GM19035 (cell line): ENCODE data around the gene MCM9.

ENCODE experiments used
- ATAC-seq: cut with Tn5 transposase; IDR thresholded peaks from one replicate; pipeline ENCODE4 v1.9.1; 2021; ENCODE audit not compliant: unreplicated experiment

Gene MCM9

DNA sequence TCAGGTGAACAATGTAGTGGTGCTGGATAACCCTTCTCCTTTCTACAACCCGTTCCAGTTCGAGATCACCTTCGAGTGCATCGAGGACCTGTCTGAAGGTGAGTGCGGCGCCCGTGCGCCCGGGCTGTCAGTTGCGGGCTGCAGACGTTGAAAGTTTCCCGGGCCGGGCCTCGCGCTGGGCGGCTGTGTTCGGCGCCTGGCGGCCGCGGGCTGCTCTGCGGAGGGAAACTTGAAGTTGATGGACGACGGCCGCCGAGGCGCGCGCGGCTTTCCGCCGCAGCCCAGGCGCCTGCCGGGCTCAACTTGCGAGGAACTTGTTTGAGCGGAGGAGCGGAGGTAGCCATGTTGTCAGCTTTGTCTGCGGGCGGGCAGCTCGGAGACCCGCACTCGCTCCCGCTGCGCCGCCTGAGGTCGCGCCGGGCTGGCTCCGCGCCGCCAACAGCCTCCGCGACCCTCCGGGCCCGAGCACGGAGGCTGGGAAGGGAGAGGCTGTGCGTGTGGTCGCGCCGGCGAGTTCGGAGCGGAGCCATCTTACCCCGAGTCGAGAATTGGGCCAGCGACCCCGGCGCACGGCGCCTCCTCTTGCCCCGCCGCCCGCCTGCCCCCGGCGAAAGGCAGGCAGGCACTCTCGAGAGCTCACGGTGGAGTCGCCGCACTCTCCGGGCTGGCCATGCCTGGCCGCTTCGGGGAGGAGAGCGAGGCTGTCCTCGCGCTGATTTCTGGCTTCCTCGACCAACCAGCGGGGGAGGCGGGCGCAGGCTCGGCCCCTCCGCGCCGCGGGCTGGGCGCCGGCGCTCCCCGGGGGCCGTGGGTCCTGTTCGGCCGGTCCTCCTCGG is 40.3 kb downstream of the MCM9 start:
- peak; percentile 36 for ATAC-seq

DNA sequence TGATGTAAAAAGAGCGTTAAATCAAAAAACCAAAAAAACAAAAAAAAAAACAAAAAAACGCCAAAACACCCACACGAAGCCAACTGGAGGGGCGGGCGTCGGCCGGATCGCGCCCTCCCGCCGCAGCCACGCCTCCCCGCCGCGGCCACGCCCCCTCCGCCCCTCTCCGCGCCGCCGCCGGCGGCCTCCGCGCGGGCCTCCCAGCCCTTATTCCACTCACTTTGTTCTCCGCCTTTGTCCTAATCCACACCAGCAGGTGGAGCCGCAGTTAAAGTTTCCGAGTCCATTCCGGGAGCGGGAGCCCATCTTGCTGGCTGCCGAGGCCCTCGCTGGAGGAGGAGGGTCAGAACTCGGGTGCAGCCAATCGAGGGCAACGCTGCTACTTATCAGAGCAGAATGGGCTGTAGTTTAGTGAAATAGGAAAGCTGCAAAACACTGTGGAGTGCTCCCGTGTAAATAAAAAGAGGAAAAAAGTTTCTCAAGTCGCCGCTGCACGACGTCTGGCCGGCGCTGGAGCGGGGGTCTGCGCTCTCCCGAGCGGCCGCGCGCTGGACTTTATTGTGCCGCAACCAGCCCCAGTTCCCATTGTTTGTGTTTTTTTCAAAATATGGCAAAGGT is 41.0 kb downstream of the MCM9 start, which contains the start of gene ASF1A:
Gene ASF1A, plus strand, starts transcription at position 346 of the 618 bp plus-strand sequence. Its CDS starts 262 bp downstream, at position 608.
- peak; percentile 51 for ATAC-seq

DNA sequence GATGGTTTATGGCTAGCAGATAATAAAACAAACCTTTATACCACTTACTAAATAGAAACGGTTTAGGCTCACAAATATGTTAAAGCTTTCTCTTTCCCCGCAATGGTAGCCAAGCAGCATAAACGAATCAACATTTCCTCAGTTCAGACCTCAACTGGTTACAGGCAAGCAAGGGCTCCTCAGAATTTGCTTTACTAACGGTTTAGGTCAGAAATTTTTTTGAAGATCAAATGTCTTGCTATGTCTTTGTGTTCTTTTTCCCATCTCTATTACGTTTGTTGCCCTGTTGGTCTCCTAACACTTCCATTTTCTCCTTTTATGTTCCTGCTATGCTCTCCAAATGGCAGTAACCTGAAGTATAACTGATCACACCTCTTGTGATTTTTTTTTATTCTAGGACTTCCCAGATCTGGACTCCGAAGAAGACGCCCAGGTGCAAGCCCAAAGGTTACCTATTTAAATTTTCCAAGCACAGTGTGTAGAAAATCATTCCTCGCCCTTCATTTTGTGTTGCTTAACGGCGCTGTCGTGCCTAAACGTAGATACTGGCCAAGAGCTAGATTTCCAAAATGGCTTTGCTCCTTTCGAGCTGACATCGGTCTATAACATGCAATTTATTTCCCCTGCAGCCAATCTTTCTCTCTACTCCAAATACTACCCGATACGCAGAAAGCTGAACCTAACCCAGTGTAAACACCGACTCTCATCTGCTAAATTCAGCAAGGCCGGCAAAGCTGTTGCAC is 41.7 kb downstream of the MCM9 start:
- peak; percentile 18 for ATAC-seq

DNA sequence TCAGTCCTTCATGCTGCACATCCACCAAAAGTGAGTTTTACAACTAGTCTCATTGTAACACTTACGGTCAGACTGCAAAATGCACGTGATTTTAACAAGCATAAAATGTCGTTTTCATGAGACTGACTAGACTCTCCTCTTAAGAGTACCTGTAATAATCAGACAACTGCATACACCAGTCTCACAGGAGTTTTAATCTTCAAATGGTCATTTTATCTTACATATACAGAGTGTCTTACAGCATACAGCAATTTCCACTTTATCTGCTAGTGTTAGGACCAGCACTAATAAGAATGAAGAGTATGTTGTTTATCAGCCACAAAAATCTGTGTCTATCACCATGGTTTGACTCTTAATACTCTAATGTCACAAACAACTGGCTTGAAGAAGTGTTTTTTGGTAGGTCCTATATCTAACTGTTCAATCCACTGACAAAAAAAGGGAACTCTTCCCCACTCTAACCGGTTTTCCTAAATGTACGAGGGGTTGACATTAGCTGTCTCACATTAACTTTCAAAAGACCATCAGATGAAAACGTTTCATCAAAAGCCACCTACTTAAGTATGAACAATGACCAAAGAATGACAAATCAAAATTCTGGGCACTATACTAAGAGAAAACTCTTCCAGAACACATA is 42.5 kb downstream of the MCM9 start:
- no peak for ATAC-seq

DNA sequence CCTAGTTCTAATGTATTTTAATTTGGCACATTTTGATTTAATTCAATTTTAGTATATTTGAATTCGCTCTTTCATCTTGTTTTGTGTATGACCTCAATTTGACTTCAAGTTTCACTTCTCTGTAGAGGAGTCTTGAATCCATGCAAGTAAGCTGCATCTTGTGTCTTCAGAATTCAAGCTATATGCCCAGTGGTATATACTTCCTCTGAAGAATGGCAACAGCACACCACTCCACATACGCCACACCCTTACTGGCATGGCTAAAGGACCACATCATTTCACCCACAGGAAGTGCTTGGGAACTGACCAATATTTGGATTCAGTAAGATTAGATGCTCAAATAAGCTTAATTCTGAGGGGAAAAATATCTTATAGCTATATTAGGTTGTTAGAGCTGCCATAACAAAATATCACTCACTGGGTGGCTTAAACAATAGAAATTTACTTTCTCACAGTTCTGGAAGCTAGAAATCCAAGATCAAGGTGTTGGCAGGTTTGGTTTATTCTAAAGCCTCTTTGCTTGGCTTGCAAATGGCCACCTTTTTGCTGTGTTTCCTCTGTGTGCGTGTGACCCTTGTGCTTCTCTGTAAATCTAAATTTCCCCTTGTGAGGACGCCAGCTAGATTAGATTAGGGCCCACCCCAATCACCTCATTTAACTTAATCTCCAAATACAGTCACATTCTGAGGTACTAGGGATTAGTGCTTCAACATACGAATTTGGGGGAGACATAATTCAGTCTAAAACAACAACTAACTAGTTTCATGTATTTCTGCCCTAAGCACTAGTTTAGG is 43.8 kb downstream of the MCM9 start:
- ATAC-seq: no peak

DNA sequence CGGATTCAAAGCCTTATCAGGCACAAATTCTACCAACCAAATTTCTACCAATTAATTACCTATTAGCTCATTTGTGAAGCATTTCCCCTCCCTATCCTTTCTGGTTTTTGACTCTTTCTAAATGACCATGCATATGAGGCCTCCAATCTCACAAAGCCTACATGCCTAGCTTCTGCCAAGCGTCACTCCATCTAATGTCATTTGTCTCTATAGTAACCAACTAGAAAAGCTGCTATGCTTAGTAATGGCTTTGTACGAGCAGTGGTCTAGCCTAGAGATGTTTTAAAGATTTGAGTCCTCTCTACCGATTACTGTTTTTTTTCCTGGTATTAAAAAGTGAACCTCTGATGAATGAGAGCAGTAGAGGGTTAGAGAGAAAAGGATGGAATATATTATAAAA is 45.8 kb downstream of the MCM9 start:
- no peak for ATAC-seq

DNA sequence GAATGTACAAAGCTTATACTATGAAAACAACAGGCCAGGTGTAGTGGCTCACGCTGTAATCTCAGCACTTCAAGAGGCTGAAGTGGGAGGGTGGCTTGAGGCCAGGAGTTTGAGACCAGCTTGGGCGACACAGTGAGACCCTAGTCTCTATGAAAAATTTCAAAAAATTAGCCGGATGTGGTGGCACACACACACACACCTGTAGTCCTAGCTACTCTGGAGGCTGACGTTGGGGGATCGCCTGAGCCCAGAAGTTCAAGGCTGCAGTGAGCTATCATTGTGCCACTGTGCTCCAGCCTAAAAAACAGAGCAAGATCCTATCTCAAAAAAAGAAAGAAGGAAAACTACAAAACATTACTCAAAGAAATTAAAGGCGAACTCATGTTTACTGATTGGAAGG is 48.3 kb downstream of the MCM9 start:
- ATAC-seq: no peak

DNA sequence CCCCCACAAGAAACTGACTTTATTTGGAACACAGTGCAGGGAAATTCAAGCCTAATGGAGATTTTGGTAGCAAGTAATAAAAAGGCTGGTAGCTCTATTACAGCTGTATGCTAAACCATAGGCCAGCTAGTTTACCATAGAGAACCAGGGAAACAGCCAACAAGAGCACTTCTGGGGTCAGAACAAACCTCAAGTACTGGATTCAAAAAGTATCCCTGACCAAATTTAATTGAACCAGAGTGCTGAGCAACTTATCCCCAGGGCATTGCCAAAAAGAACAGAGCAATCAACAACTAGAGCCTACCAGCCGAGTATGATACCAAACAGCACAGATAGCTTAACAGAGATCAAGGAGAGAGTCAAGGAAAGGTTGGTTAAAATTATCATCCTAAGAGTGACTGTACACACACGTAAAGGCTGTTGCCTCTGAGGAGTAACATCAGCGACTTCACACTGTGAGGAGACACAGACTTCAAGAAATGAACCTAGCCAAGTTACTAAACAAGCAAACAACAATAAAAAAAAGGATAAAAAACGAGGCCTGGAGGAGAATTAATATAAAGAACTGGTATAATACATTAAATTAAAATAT is 52.5 kb downstream of the MCM9 start:
- no peak for ATAC-seq

DNA sequence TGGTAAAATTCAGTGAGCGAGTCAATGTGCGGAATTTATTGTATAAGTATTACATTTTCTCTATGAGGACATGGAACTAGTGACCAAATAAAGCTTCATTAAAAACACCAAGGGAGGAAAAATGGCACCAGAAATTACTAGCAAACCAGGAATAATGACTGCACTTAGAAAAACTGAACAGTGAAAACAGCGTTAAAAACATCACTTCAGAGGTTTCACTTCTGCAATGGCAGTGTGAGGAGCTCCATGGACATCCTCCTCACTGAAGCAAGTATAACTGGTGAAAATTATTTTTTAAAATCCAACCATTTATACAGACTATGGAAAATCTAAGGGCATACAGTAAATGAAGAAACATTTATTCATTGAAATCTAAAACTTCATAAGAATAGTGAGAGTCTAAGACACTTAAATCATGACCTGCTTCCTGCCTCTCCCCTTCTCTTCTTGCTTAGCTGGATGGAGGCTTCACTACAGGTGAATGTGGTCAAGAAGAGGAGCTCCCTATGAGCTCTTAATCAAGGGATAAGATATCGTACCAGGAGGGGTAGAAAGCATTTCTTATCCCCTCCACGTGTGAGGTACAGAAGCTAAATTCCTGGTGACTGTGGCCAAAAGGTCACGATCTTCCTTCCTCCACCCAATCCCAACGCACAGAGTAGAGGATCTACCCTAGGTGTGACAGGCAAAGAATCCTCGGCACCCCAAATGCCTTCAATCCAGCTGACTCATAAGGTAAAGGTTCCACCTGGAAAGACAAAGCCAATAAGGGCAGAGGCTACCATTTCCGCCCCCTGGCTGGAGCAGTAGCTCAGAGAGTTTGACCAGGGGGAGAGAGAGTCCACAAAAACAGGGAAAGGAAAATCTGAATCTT is 53.3 kb downstream of the MCM9 start:
- peak; percentile 82 for ATAC-seq

DNA sequence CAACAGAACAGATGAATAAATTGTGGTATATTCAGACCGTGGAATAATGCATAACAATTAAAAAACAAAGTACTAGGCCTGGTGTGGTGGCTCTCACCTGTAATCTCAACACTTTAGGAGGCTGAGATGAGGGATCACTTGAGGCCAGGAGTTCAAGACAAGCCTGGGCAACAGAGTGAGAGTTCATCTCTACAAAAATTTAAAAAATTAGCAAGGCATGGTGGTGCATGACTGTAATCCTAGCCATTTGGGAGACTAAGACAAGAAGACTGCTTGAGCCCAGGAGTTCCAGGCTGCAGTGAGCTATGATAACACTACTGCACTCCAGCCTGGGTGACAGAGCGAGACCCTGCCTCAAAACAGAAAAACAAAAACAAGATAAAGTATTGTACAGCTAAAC is 57.2 kb downstream of the MCM9 start:
- ATAC-seq: no peak

DNA sequence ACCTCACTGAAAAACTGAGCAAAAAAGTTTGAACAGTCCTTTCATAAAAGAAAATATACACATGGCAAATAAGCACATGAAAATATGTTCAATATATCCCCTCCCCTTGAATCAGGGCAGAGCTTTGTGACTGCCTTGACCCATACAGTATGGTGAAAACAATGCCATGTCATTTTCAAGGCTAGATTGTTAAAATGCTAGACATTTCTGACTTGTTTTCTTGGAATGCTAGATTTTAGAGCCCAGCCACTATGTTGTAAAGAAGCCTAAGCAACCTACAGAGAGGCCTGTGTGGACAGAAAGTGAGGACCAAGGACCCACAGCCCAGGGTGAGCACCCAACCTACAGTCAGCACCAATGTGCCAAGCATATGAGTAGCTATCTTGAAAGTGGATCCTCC is 58.1 kb downstream of the MCM9 start:
- no peak for ATAC-seq

DNA sequence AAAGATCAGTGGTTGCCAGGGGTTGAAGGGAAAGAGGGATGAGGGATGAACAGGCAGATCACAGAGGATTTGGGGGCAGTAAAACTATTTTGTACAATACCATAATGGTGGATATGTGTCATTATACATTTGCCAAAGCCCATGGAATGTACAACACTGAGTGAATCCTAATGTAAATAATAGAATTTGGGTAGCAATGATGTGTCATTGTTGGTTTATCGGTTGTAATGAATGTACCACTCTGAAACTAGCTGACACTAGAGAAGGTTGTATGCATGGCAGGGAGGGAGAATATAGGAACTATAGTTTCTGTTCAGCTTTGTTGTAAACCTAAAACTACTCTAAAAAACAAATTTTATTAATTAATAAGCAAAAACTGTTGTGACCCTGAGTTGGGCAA is 58.8 kb downstream of the MCM9 start:
- ATAC-seq: no peak

DNA sequence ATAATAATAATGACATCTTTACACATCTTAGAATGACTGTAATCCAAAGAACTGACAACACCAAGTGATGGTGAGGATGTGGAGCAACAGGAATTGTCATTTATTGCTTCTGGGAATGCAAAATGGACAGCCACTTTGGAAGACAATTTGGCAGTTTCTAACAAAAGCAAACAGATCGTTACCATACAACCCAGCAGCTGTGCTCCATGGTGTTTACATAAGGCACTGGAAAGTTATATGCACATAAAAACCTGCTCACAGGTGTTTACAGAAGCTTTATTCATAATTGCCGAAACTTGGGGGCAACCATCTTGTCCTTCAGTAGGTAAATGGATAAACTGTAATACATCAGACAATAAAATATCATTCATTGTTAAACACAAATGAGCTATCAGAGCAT is 59.3 kb downstream of the MCM9 start:
- ATAC-seq: no peak

DNA sequence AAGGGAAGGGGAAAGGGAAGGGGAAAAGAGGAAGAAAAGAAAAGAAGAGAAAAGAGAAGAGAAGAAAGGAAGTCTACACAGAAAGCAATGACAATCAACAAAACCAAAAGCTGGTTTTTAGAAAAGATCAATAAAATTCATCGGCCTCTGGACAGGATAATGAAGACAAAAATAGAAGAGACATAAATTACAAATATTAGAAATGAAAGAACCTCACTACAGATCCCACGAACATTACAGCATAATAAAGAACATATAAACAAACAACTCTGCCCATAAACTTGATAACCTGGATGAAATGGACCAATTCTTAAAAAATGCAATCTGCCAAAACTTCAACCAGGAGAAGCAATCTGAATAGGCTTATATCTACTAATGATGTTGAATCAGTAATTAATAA is 61.7 kb downstream of the MCM9 start:
- ATAC-seq: no peak

DNA sequence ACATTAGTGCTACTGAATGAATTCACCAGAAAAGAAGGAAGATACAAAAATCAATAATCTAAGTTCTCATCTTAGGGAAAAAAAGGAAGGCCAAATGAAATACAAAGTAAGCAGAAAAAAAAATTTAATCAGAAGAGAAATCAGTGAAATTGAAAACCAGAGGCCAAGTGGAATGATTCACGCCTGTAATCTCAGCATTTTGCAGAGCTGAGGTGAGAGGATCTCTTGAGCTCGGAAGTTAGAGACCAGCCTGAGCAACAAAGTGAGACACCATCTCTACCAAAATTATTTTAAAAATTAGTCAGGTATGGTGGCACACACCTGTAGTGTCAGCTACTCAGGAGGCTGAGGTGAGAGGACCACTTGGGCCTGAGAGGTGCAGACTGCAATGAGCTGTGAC is 62.2 kb downstream of the MCM9 start:
- no peak for ATAC-seq

DNA sequence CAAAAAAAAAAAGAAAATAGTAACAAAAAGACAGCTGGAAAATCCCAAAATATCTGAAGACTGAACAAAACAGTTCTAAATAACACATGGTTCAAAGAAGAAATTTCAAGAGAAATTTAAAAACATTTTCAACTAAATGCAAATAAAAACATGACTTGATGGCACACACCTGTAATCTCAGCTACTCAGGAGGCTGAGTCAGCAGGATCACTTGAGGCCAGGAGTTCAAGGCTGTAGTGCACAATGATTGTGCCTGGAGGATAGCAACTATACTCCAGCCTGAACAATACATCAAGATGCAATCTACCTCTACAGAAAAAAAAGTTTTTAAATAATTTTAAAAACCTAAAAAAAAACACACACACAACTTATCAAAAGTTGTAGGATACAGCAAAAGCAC is 62.6 kb downstream of the MCM9 start:
- no peak for ATAC-seq

DNA sequence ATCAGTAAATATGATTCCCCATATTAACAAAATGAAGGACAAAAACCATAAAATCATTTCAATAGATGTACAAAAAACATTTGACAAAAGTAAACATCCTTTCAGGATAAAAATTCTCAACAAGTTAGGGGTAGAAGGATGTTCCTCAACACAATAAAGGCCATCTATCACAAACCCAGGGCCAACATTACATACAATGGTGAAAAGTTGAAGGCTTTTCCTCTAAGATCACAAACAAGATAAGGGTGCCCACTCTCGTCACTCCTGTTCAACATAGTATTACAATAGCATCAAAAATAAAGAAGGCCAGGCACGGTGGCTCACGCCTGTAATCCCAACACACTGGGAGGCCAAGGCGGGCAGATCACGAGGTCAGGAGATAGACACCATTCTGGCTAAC is 63.6 kb downstream of the MCM9 start:
- no peak for ATAC-seq

DNA sequence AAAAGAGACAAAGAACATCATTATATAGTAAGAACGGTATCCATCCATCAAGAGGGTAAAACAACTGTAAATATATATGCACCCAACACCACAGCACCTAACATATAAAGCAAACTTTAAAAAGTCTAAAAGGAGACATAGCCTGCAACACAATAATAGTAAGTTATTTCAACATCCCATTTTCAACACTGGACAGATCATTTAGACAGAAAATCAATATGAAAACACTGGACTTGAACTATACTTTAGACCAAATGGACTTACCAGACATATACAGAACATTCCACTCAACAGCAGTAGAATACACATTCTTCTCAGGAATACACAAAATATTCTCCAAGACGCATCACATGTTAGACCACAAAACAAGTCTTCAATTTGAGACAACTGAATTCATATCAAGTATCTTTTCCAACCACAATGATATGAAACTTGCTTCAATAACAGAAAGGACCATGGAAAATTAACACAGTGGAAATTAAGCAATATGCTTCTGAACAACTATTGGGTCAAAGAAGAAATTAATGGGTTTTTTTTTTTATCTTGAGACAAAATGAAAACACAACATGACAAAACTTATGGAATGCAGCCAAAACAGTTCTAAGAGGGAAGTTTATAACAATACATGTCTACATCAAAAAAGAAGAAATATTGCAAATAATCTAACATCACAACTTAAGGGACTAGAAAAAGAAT is 64.9 kb downstream of the MCM9 start:
- no peak for ATAC-seq

DNA sequence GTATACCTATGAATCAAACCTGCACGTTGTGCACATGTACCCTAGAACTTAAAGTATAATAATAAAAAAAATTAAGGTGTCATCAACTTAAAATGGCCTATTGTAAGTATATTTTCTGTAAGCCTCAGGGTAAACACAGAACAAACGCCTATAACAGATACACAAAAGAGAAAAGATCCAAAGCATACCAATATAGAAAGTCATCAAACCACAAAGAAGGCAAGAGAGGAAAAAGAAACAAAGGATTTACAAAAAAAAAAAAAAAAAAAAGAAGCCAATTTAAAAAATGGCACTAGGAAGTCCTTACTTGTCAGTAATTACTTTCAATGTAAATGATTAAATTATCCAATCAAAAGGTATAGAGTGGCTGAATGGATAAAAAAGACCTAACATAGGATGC is 65.6 kb downstream of the MCM9 start:
- ATAC-seq: no peak
